SU-DHL-6 (cell line): Measurements from ENCODE around the gene ACER3.

ENCODE experiments used
- EZH2phosphoT487 ChIP-seq: fragments of 200-600 bp; sonication (generic), shearing (Covaris generic); conservative IDR thresholded peaks from 2 replicates; pipeline ENCODE4 v1.6.1; 2018; ENCODE audit warnings: mild to moderate bottlenecking, antibody characterized with exemption, low read length, moderate library complexity, mixed read lengths
- TF ChIP-seq, protein P1 (sequence below): fragments of 200-600 bp; sonication (generic); IDR thresholded peaks from one replicate; pipeline ENCODE4 v1.5.1; 2017; ENCODE audit warnings: antibody characterized with exemption, mild to moderate bottlenecking, low read length, moderate library complexity; ENCODE audit not compliant: insufficient read depth, poor library complexity, severe bottlenecking

- TF ChIP-seq, protein P1, sequence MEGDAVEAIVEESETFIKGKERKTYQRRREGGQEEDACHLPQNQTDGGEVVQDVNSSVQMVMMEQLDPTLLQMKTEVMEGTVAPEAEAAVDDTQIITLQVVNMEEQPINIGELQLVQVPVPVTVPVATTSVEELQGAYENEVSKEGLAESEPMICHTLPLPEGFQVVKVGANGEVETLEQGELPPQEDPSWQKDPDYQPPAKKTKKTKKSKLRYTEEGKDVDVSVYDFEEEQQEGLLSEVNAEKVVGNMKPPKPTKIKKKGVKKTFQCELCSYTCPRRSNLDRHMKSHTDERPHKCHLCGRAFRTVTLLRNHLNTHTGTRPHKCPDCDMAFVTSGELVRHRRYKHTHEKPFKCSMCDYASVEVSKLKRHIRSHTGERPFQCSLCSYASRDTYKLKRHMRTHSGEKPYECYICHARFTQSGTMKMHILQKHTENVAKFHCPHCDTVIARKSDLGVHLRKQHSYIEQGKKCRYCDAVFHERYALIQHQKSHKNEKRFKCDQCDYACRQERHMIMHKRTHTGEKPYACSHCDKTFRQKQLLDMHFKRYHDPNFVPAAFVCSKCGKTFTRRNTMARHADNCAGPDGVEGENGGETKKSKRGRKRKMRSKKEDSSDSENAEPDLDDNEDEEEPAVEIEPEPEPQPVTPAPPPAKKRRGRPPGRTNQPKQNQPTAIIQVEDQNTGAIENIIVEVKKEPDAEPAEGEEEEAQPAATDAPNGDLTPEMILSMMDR = no peak
- TF ChIP-seq EZH2phosphoT487 = no peak
Observed at GRCh38 chr11:77074205-77074604, 213.5 kb downstream of the ACER3 start.
